ENCODE results near the gene PSG7.
"Not testable (repeated sequence)": the region's sequence is repeated elsewhere in the genome, so short reads cannot be mapped to it uniquely, and the experiment has no call there.

GRCh38 chr19:42899674-42900073, 37.3 kb downstream of the PSG7 start:
- not testable (repeated sequence) for TF ChIP-seq CTCF (IDR thresholded peaks at IDR 0.05; ENCODE audit: low read length); EZH2 (IDR thresholded peaks at IDR 0.05; ENCODE audit: borderline replicate concordance, low read length)

Data from OCI-LY1 (cell line).